ENCODE data around the gene GSE1.
"Not testable (repeated sequence)": the region's sequence is repeated elsewhere in the genome, so short reads cannot be mapped to it uniquely, and the experiment has no call there.

Gene GSE1

GRCh38 chr16:85589688-85590505, 23.2 kb upstream of the GSE1 start:
- no peak for DNase-seq (ENCODE audit: low read depth, low spot score)

DNA sequence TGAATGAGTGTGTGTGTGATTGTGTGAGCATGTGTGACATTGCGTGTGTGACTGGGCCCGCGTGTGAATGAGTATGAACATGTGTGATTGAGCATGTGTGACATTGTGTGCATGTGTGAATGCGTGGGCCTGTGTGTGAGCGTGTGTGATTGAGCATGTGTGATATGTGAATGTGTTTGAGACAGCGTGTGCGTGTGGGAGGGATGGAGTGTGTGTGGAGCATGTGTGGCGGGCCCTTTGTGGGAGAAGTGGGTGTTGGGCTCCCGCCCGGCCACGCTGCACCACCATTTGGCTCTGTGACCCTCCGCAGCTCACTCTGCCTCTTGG, 22.7 kb upstream of the GSE1 start:
- no peak for DNase-seq (ENCODE audit: low read depth, low spot score)

GRCh38 chr16:85591381-85591780, 21.7 kb upstream of the GSE1 start:
- no peak for DNase-seq (ENCODE audit: low read depth, low spot score)

DNA sequence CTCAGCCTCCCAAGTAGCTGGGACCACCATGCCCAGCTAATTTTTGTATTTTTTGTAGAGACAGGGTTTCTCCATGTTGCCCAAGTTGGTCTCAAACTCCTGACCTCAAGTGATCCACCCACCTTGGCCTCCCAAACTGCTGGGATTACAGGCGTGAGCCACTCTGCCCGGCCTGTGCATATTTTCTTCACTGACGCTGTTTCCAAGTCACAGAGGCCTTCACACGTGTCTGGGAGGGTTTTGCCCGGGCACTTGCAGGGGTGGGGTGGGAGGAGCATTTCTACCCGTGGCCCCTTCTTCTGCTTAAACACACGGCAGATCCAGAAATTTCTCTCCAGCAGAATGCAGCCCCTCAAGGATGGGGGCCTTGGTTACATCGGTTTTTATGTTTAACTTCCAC, 20.8 kb upstream of the GSE1 start:
- DNase-seq (ENCODE audit: low read depth, low spot score), result not testable (repeated sequence)

DNA sequence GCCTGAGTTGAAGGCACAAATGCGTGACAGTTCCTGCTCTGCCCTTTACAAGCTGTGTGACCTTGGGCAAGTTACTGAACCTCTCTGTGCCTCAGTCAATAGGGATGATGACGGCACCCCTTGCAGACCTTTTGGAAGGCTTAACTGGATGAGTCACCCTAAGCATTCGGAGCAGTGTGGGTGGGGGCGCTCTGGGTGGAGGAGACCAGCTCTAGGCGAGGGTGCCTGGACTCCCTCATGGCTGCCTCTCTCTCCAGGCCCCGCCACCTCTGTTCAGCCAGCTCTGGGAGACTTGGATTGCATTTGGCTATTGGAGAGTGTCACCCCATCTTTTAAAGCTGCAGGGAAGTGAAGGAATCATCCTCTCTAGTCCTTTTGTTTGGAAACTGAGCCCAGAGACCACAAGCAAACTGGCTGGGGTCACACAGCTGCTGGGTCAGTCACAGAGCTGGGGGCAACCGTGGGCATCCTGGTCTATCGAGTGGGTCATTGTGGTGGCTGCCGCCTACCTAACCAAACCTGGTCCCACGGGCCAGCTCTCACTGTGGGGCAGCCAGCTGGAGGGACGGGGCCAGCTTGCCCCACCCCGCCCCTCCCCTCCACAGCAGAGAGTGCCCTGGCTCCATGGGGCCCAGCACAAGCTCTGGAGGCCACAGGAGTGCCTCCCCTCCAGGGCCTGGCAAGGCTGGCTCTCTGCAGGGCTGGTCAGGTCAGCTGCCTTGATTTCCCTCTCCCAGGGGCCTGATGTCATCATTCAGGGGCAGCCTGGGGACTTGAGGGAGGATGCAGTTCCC, 20.2 kb upstream of the GSE1 start:
- no peak for DNase-seq (ENCODE audit: low read depth, low spot score)

DNA sequence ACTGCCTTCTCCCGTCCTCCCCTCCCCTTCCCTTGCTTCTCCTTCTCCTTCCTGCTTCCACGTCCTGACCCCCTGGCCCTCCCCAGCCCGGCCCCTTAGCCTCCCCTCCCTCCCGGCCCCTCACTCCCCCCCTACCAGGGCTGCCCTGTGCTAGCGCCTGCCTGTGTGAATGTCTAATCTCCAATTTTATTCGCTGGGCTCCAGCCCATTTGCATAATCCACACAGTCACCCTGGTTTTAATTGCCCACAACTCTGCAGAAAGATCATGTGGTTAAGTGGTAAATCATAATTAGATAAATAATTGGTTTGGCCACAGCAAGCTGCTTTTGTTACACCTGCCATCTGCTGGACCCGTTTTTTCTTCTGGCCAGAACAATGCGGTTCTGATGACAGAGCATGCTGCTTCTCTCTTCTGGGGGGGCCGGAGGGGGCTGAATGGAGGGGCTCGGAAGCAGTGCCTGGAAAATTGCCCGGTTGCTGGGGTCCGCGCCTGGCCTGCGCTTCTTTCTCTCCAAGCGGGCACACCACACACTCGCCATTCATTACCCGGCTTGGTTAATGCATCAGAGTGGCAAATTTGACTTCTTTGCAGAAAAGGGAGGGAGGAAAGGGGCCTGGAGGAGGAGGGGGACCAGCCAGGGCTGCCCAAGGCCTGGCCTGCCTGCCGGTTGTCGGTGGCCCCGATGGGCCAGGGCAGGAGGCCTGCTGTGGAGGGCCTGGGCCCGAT, 19.5 kb upstream of the GSE1 start:
- no peak for DNase-seq (ENCODE audit: low read depth, low spot score)

DNA sequence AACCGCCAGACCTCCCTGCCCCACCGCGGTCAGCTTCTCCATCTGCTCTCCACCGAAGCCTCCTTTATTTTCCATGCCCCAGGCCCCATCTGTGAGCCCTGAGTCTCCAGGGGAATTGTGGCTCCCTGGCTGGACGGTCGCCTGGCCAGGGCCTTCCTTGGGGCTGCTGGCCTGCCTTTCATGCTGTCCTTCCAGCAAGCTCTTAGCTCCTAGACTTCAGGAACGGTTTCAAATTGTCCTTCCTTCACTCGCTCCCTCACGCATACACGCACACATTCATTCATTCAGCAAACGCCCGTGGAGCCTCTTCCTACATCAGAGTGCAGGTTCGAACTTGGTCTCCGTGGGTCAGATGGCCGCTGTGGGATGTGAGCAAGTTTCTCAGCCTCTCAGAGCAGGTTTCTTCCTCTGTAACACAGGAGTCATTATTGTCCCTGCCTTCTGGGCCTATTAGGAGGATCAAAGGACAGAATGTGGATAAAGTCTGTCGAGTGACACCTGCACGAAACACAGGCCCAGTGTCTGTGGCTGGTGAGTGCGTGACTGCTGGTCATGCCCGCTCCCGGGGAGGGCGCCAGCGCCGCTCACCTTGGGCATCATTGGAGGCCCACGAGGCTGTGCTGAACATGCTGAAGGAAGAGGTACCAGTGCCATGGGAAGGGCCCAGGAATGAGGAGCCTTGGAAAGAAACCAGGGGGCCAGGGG, 18.7 kb upstream of the GSE1 start:
- DNase-seq (ENCODE audit: low read depth, low spot score), result no peak

DNA sequence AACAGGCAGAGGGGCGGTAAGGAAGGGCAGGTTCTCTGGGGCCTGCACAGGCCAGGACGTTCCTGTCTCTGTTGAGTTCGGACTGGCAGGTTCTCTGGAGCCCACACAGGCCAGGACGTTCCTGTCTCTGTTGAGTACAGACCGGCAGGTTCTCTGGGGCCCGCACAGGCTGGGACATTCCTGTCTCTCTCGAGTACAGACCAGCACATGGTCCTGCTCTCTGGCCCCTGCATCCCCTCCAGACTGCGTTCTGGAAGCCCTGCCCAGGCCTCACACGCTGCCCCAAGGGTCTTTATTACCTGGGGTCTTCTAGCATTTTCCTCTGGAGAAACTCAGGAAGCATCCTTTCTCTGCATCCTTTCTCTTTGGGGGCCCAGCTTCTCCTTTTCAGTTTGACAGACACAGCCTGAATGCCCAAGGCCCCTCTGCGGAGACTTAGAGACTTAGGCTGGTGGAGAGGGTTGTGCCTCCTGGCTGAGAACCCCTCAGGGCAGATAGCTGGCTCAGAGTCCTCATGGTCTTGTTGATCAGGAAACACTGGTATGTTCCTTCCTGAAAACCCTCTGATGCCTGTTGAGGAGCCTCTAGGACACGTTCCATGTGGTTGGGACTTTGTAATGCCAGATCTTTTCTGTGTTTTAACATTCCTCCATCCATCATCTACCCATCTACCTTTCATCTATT, 18.0 kb upstream of the GSE1 start:
- DNase-seq (ENCODE audit: low read depth, low spot score), result no peak

- no peak for DNase-seq (ENCODE audit: low read depth, low spot score)
These were observed 17.2 kb upstream of the GSE1 start for GRCh38 chr16:85595812-85596502.

DNA sequence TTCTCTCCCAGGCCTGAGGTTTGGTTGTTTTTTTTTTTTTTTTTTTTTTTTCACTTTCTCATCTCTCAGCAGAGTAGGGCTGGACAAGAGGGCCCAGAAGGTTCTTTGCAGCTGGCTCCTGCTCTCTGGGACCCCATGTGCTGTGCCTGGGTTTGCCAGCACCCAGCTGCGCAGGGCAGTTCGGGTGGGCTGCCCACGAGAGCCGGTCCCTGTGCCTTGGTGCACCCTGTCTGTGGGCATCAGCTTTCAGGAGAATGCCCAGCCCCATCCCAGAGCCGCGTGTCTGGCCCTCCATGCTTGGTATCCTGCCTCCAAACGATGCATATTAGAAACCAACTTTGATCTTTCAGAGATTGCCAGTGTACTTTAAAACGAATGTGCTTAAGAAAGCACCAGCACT, 15.0 kb upstream of the GSE1 start:
- no peak for DNase-seq (ENCODE audit: low read depth, low spot score)

DNA sequence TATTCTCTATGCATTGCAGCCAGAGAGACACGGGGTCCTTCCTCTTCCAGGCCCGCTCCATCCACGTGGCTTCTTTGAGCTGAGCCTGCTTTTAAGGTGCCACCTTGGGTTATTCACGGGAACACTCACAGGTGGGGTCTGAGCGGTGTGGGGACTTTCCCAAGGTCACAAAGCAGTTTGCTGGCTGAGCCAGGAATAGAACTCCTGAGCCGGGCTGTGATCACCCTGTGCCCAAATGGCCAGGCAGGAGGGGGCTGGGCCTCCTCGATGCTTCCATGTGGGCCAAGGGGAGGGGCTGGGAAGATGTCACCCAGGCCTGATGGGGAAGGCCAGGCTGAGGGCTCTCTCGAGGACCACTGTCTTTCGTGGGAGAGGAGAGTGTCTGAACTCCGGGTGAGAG, 13.0 kb upstream of the GSE1 start:
- no peak for DNase-seq (ENCODE audit: low read depth, low spot score)

- DNase-seq (ENCODE audit: low read depth, low spot score), result no peak
These were observed 12.4 kb upstream of the GSE1 start for GRCh38 chr16:85600530-85601271.

- DNase-seq (ENCODE audit: low read depth, low spot score), result no peak
These were observed 11.9 kb upstream of the GSE1 start for GRCh38 chr16:85601272-85601639.

DNA sequence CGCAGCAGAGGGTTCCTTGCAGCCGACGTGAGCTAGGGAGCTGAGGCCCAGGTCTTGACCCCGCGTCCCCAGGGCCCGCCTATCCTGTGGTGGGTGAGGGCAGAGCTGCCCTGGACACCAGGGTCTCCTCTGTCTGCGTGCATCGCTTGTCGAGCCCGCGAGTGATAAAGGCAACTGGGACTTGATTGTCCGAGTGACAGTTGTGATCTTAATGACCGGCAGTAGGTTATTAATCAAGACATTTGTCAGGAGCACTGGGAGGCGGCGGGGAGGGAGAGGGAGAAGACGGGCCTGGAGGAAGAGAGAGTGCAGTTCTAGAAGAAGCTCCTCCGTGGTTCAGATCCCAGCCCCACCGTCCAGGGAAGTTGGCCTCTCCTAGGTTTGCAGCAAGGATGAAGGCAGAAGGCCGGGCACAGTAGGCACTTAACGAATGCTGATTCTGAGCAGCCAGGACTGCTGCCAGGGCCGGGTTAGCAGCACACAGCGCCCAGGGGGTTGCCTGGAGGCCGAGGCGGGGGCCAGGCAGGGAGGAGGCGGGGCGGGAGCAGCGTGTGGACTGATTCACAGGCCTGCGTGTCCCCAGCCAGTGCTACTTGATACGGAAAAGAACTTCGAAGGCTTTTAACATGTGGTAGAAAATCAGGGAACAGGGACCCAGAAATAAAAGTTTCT, 11.3 kb upstream of the GSE1 start:
- DNase-seq (ENCODE audit: low read depth, low spot score), result no peak

- DNase-seq (ENCODE audit: low read depth, low spot score), result no peak
These were observed 10.5 kb upstream of the GSE1 start for GRCh38 chr16:85602402-85603202.

DNA sequence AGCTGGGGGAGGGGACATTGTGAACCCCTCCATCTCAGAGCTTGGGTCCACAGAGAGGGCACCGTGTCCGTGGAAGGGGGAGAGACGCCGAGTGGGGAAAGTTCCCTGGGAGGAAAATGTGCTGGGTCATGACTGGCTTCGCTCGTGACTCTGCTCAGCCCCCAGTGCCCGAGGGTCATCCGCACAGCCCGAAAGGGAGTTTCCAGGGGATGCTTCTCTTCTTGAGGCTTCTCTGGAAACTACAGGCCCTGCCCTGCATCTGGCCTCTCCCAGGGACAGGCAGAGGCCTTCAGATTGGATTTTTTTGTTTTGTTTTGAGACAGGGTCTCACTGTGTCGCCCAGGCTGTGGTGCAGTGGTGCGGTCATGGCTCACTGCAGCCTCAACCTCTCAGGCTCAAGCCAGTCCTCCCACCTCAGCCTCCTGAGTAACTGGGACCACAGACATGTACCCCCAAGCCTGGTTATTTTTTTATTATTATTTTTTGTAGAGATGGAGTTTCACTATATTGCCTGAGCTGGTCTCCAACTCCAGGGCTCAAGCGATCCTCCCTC, 9.8 kb upstream of the GSE1 start:
- no peak for DNase-seq (ENCODE audit: low read depth, low spot score)

- DNase-seq (ENCODE audit: low read depth, low spot score), result no peak
These were observed 8.9 kb upstream of the GSE1 start for GRCh38 chr16:85604145-85604705.

All from activated CD4-positive, CD25-positive, alpha-beta regulatory T cell treated with anti-CD3 and anti-CD28 coated beads, Interleukin-2, amount 50 U/mL, for 16 hours (primary cell).